ENCODE measurements around the gene SAMD4A.
"Not testable (repeated sequence)": the region's sequence is repeated elsewhere in the genome, so short reads cannot be mapped to it uniquely, and the experiment has no call there.

The SAMD4A gene

DNA sequence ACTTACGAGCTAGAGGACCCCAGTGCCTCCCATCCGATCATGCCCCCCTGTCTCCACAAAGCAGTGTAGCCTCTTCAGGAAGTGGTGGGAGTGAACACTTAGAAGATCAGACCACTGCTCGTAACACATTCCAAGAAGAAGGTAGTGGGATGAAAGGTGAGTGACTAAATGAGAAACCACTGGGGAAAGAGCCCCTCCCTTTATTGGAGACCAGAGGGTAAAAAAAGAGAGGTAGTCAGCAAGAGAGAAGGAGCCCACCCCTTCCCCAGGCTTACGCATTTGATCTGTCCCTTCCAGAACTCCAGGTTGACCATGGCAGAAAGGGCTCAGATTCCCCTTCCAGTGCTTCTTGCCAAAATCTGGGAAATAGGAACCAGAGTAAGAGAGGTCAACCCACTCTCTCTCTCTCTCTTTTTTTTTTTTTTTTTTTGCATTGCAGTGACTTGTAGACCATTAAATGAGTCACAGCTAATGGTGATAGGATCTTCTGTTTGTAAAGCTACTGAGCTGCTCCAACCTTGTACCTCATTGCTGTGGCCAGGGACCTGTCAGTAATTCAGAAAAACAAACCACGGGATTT is 170.3 kb downstream of the SAMD4A start:
- H3K9ac ChIP-seq (ENCODE audit: low read depth, low read length) = no peak overlapping the region
- no peaks in the 10 kb centered on the region; the same call in 1 of the 2 replicates for H3K36me3 ChIP-seq (ENCODE audit: insufficient read depth, low read length)
- peaks cover 5% of the 10 kb centered on the region; the same call in 1 of the 2 replicates for H3K4me1 ChIP-seq (ENCODE audit: insufficient read depth, low read length)
- no peaks in the 10 kb centered on the region for H3K9me3 ChIP-seq (ENCODE audit: control insufficient read depth, insufficient read depth, low read length)

DNA sequence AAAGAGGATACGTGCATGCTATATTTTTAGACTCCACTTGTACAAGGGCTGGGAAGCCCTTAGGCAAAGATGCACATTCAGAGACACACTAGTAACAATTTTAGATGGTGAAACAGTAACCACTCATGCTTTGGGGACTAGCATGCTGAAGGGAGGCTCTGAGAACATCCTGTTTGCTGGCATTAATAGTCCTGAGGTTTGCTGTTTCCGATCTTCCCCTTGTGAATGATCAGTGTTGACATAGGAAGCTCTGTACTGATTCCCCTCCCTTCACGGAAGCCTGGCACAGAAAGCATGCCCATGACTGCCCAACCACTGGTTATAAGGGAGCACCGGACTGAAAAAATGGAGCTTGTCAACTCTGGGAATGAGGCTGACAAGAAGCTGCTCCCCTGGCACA is 171.1 kb downstream of the SAMD4A start:
- Histone ChIP-seq H3K4me1 (ENCODE audit: insufficient read depth, low read length) (peaks cover 5% of the 10 kb centered on the region; the same call in 1 of the 2 replicates), H3K36me3 (ENCODE audit: insufficient read depth, low read length) (no peaks in the 10 kb centered on the region; the same call in 1 of the 2 replicates), H3K9ac (ENCODE audit: low read depth, low read length) (no peak overlapping the region), H3K9me3 (ENCODE audit: control insufficient read depth, insufficient read depth, low read length) (no peaks in the 10 kb centered on the region)

DNA sequence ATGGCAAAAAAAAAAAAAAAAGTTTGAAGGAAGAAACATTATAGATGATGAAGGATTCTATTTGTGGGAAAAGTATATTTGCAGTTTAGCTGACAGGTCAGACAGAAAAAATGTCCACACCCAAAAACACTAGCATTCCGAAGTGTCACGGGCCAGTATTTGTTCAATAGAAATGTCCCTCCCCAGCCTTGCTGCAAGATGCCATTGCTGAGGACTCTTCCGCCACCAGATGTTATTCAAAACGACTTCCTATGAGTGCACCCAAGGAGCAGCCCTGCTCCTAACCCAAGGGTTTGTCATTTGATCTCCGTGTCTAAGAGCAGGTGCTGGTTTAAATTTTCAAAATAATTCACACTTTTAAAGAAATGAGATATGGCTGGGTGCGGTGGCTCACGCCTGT is 172.6 kb downstream of the SAMD4A start:
- Histone ChIP-seq H3K4me1 (ENCODE audit: insufficient read depth, low read length) (peaks cover 5% of the 10 kb centered on the region; the same call in 1 of the 2 replicates), H3K9me3 (ENCODE audit: control insufficient read depth, insufficient read depth, low read length) (no peaks in the 10 kb centered on the region), H3K9ac (ENCODE audit: low read depth, low read length) (no peak overlapping the region), H3K36me3 (ENCODE audit: insufficient read depth, low read length) (peaks cover 5% of the 10 kb centered on the region; the same call in 1 of the 2 replicates)

DNA sequence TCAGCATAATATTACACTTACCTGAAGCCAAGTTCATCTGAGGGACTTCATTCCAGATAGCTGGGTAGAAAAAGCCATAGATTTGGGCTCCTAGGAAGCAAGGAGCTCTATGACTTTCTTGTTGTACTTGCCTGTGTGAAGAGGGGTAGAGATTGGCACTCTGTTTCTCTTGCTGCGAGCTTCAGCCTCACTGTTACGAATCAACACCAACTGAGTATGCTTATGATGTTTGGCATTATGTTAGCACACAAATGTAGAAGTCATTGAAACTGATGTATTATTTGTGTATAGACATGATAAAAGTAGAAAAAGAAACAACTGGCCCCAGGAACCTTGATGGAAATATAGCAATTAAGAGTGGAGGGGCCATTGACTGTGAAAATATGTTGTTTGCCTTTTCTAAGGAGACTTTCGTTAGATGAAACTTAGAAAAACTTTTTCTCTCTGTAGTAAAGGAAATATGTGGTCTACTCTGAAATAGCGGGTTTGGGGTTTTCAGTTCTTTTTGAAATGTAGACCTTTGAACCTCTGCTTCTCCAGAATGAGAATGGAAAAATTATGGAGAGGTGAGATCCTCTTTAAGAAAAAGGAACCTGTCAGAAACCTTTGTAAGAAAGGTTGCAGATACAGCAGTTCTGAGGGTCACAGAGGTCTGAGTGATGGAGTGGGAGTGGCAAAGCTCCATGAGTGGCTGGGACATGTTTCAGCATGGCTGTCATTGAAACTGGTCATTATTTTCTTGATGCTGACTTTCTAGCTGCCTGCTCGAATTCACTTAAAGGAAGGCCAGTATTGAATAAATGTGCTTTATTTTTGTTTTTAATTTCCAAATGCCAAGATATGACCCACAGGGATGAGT is 175.8 kb downstream of the SAMD4A start:
- Histone ChIP-seq H3K36me3 (ENCODE audit: insufficient read depth, low read length) (peaks cover 5% of the 10 kb centered on the region; the same call in 1 of the 2 replicates), H3K9ac (ENCODE audit: low read depth, low read length) (no peak overlapping the region), H3K9me3 (ENCODE audit: control insufficient read depth, insufficient read depth, low read length) (no peaks in the 10 kb centered on the region), H3K4me1 (ENCODE audit: insufficient read depth, low read length) (no peaks in the 10 kb centered on the region)

DNA sequence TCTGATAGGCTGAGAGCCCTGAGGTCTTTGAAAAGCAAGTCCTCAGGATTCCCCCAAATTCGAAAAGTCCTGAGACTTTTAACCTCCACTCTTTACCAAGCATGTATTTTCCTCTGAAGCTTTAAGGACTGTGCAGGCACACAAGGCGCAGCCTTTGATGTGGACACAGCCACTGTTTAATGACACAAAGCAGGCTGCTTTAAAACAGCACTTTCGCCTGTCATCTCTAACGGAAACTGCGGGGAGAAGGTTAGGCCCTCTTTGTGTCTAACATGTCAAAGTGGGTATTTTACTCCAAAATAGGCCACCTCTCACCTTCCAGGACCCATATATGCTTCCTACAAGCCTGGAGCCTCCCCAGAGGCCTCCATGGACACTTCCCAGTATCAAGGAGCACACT is 176.5 kb downstream of the SAMD4A start:
- no peaks in the 10 kb centered on the region for H3K4me1 ChIP-seq (ENCODE audit: insufficient read depth, low read length)
- no peak overlapping the region for H3K9ac ChIP-seq (ENCODE audit: low read depth, low read length)
- no peaks in the 10 kb centered on the region for H3K9me3 ChIP-seq (ENCODE audit: control insufficient read depth, insufficient read depth, low read length)
- H3K36me3 ChIP-seq (ENCODE audit: insufficient read depth, low read length) = peaks cover 5% of the 10 kb centered on the region; the same call in 1 of the 2 replicates

DNA sequence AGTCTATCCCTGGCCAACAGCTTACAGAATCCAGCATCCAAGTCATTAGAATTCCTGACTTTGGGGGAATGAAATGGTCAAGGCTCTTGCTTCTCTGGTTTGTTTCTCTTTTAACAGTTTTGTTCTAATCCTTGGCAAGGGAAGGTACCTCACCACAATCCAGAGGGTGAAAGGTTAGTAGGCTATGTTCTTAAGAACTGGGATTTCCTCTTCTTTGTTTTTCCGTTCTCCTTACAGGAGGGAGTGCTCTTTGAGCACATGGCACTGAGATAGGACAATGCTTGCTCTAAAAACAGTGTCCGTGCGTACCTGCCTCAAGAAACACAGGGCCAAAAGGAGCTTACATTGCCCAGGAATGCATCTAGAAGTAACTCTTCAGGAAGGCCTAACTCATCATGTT is 179.1 kb downstream of the SAMD4A start:
- peaks cover 5% of the 10 kb centered on the region; the same call in 1 of the 2 replicates for H3K36me3 ChIP-seq (ENCODE audit: insufficient read depth, low read length)
- no peaks in the 10 kb centered on the region for H3K4me1 ChIP-seq (ENCODE audit: insufficient read depth, low read length)
- H3K9me3 ChIP-seq (ENCODE audit: control insufficient read depth, insufficient read depth, low read length) = no peaks in the 10 kb centered on the region
- no peak overlapping the region for H3K9ac ChIP-seq (ENCODE audit: low read depth, low read length)

DNA sequence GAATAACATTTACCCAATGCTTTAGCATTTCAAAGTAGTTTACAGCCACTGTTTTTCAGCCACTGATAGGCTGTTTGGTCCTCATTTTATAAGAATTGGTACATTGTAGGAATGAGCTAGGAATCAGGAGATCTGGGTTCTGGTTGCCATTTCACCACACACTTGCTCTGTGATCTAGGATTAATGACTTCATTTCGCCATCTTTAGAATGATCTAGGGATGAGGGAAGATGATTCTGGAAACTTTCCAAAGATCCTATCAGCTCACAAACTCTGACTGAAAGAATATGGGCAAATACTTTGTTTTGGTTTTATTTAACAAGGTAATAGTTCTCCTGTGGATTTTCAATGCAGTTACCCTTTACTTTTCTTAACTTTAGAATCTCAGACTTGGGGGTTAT is 180.7 kb downstream of the SAMD4A start:
- Histone ChIP-seq H3K9me3 (ENCODE audit: control insufficient read depth, insufficient read depth, low read length) (no peaks in the 10 kb centered on the region), H3K4me1 (ENCODE audit: insufficient read depth, low read length) (no peaks in the 10 kb centered on the region), H3K36me3 (ENCODE audit: insufficient read depth, low read length) (peaks cover 12% of the 10 kb centered on the region; the same call in 1 of the 2 replicates), H3K9ac (ENCODE audit: low read depth, low read length) (no peak overlapping the region)

DNA sequence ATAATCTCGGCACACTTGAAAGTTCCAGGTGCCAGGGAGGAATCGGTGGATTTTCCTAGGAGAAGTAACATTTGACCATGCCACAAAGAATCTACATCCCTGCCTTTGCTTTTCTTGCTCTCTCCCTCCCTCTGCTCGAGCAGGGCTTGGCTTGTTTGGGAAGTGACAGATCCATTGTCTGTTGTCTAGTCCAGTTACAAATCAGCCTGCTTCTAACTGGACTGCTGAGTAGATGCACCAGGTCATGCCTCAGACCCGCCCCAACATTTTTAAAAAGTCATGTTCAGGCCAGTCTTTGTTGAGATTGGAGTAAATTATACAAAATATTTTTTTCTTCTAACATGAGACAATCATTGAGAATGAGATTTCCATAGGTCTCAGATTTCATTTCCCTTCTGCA is 182.3 kb downstream of the SAMD4A start:
- no peaks in the 10 kb centered on the region for H3K4me1 ChIP-seq (ENCODE audit: insufficient read depth, low read length)
- H3K9ac ChIP-seq (ENCODE audit: low read depth, low read length) = no peak overlapping the region
- H3K36me3 ChIP-seq (ENCODE audit: insufficient read depth, low read length) = peaks cover 7% of the 10 kb centered on the region; the same call in 1 of the 2 replicates
- H3K9me3 ChIP-seq (ENCODE audit: control insufficient read depth, insufficient read depth, low read length) = no peaks in the 10 kb centered on the region

DNA sequence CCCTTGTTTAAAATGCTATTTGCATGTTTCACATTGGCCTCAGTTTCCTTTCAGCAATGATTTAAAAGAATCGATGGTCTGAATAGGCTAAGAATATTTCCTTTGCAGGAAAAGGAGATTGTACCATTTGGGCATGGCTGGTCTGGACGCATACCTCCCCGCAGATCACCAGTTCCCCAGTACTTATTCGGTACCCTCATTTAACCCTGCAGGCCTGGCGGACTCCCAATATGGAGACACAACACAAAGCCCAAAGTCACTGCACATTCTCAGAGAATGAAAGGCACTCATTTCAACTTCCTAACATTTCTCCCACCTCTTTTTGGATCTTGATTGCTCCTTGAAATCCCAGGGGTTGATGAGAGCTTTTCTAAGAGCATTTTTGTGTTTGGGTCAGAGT is 182.8 kb downstream of the SAMD4A start:
- H3K9ac ChIP-seq (ENCODE audit: low read depth, low read length) = no peak overlapping the region
- no peaks in the 10 kb centered on the region for H3K4me1 ChIP-seq (ENCODE audit: insufficient read depth, low read length)
- H3K36me3 ChIP-seq (ENCODE audit: insufficient read depth, low read length) = peaks cover 8% of the 10 kb centered on the region; the same call in 1 of the 2 replicates
- no peaks in the 10 kb centered on the region for H3K9me3 ChIP-seq (ENCODE audit: control insufficient read depth, insufficient read depth, low read length)

DNA sequence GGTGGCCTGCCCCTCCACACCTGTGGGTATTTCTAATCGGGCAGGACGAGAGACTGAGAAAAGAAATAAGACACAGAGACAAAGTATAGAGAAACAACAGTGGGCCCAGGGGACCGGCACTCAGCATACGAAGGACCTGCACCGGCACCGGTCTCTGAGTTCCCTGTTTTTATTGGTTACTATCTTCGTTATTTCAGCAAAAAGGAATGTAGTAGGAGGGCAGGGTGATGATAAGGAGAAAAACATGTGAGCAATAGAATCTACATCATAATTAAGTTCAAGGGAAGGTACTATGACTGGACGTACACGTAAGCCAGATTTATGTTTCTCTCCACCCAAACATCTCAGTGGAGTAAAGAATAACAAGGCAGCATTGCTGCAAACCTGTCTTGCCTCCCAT is 185.7 kb downstream of the SAMD4A start:
- H3K9ac ChIP-seq (ENCODE audit: low read depth, low read length); H3K4me1 ChIP-seq (ENCODE audit: insufficient read depth, low read length); H3K9me3 ChIP-seq (ENCODE audit: control insufficient read depth, insufficient read depth, low read length): not testable (repeated sequence)
- H3K36me3 ChIP-seq (ENCODE audit: insufficient read depth, low read length) = peaks cover 12% of the 10 kb centered on the region; the same call in 1 of the 2 replicates

DNA sequence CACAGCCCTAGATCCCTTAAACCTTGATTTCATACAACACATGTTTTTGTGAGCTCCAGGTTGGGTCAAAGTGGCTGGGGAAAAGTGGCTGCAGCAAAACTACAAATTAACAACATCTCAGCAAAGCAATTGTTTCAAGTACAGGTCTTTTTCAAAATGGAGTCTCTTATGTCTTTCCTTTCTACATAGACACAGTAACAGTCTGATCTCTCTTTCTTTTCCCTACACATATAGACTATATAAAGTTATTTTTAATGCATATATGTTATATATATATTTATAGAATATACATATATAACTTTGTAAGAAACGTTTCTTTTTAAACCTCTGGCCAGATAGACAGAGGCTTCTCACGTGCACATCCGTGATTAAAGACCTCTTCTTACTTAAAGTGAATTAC is 186.5 kb downstream of the SAMD4A start:
- not testable (repeated sequence) for H3K9ac ChIP-seq (ENCODE audit: low read depth, low read length); H3K9me3 ChIP-seq (ENCODE audit: control insufficient read depth, insufficient read depth, low read length); H3K4me1 ChIP-seq (ENCODE audit: insufficient read depth, low read length)
- peaks cover 12% of the 10 kb centered on the region; the same call in 1 of the 2 replicates for H3K36me3 ChIP-seq (ENCODE audit: insufficient read depth, low read length)

DNA sequence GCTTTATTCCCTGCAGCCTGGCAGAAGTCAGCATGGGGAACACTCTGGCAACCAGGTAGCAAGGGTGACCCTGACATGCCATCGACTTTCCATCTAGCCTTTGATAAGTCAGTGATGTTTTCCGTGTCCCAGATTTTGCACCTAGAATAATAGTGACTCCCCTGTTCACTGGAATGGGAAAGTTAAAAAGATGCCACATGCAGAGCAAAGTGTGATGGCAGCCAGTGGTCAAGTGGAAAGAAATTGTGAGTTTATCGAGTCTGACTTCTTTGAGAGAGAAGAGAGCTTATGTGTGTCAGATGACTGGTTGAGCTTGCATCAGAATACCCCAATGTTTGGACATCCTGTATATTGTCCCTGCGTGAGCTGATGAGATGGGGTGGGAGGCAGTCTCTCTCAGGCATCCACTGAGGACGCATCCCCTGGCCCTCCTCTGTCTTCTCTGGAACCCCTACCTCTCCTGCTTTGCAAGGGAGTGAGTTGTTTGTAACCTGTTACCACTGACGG is 187.2 kb downstream of the SAMD4A start:
- H3K36me3 ChIP-seq (ENCODE audit: insufficient read depth, low read length) = peaks cover 12% of the 10 kb centered on the region; the same call in 1 of the 2 replicates
- no peaks in the 10 kb centered on the region for H3K4me1 ChIP-seq (ENCODE audit: insufficient read depth, low read length)
- no peak overlapping the region for H3K9ac ChIP-seq (ENCODE audit: low read depth, low read length)
- H3K9me3 ChIP-seq (ENCODE audit: control insufficient read depth, insufficient read depth, low read length) = no peaks in the 10 kb centered on the region

DNA sequence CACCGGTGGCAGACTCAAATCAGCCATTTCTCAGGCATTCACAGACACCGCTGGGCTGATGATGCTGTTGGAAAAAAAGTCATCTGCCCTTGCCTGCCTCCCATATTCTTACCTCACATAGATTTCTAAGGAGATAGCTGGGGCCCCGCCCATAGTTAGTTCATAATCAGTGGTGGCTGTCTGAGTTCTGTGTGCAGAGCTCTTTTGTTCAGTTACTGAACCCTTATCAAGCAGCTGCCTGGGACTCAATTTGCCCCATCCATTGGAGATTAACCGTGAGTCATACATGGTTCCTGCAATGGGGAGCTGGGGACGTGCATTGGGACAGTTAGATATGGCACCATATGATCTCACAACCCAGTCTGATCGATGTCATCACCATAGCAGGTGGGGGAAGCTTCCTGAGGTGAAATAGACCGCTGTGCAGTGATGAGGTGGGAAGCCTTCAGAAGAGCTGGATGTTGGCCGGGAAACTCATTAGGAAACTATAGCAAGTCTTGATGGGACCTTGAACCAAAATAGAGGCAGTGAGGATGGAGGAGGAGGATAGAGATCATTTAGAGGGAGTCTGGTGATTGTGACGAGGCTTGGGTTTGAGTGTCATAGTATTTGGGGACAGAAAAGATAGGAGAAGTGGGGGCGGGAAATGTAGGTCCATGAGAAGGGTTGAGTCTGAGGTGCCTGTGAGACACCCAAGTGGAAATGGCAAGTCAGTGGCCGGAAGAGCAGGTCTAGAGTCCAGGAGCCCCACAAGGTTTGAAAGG is 187.9 kb downstream of the SAMD4A start:
- no peaks in the 10 kb centered on the region for H3K4me1 ChIP-seq (ENCODE audit: insufficient read depth, low read length)
- no peaks in the 10 kb centered on the region for H3K9me3 ChIP-seq (ENCODE audit: control insufficient read depth, insufficient read depth, low read length)
- peaks cover 12% of the 10 kb centered on the region; the same call in 1 of the 2 replicates for H3K36me3 ChIP-seq (ENCODE audit: insufficient read depth, low read length)
- H3K9ac ChIP-seq (ENCODE audit: low read depth, low read length) = no peak overlapping the region
